KMS-11 (cell line): ENCODE data around the gene RYR2.

Experiments
- H2AFZ ChIP-seq: fragments of 200-600 bp; sonication (generic); 2 replicates; pipeline ENCODE4 v1.6.1; 2016; ENCODE audit warnings: antibody characterized with exemption, mixed run types, low read depth
- H3K27ac ChIP-seq: fragments of 200-600 bp; sonication (generic); 2 replicates; pipeline ENCODE4 v1.6.1; 2016; ENCODE audit warnings: mild to moderate bottlenecking, mixed run types
- H3K27me3 ChIP-seq: fragments of 200-600 bp; sonication (generic); 2 replicates; pipeline ENCODE4 v1.6.1; 2017; ENCODE audit warnings: mild to moderate bottlenecking, low read depth, mixed run types, moderate library complexity; ENCODE audit not compliant: insufficient read depth
- H3K36me3 ChIP-seq: fragments of 200-600 bp; sonication (generic); 2 replicates; pipeline ENCODE4 v1.6.1; 2017; ENCODE audit warnings: mild to moderate bottlenecking, mixed run types; ENCODE audit not compliant: insufficient read depth
- H3K4me1 ChIP-seq: fragments of 200-600 bp; sonication (generic); 2 replicates; pipeline ENCODE4 v1.6.1; 2016; ENCODE audit warnings: mild to moderate bottlenecking, low read depth, mixed run types; ENCODE audit not compliant: poor library complexity, severe bottlenecking
- H3K4me2 ChIP-seq: fragments of 200-600 bp; sonication (generic); 2 replicates; pipeline ENCODE4 v1.7.0; 2016; ENCODE audit warnings: mild to moderate bottlenecking, mixed run types
- H3K4me3 ChIP-seq: fragments of 200-600 bp; sonication (generic); IDR thresholded peaks from 2 replicates; pipeline ENCODE4 v1.6.1; 2017; ENCODE audit warnings: low read depth, low read length, mixed read lengths; ENCODE audit not compliant: insufficient read depth
- H3K79me2 ChIP-seq: fragments of 200-600 bp; sonication (generic); 2 replicates; pipeline ENCODE4 v1.6.1; 2016; ENCODE audit warnings: low read depth, mixed run types; ENCODE audit not compliant: insufficient read depth
- H3K9ac ChIP-seq: fragments of 200-600 bp; sonication (generic); 2 replicates; pipeline ENCODE4 v1.6.1; 2016; ENCODE audit warnings: mild to moderate bottlenecking, mixed run types
- H4K20me1 ChIP-seq: fragments of 200-600 bp; sonication (generic); 2 replicates; pipeline ENCODE4 v1.6.1; 2016; ENCODE audit warnings: mild to moderate bottlenecking, mixed run types; ENCODE audit not compliant: insufficient read depth
- TF ChIP-seq, protein P1 (sequence below): fragments of 200-600 bp; sonication (generic); conservative IDR thresholded peaks from 2 replicates; pipeline ENCODE4 v1.6.1; 2017; ENCODE audit warnings: low read depth, mild to moderate bottlenecking, antibody characterized with exemption, low read length, moderate library complexity, mixed read lengths

RYR2 gene

DNA sequence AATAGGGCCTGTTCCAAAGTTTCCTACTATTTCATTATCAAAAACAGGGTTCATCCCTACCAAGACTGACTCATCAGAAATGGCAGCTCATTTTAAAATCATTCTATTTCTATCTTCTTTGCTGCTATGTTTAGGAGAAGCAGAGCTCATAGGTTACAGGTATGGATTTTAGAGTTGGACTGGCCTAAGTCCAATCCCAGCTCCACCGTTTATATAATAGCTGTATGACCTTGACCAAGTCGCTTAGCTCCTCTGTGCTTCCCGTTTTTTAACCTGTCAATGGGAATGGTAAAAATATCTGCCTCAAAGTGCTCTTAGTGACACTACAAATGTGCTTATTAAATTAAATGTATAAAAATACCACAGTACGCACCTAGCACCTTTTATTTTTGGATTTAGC is 436.1 kb downstream of the RYR2 start:
- Histone ChIP-seq H3K9ac (no peak overlapping the region), H3K4me2 (no peak overlapping the region)

GRCh38 chr1:237478842-237479241 is 436.9 kb downstream of the RYR2 start:
- H3K4me1 ChIP-seq = no peaks in the 10 kb centered on the region
- no peaks in the 10 kb centered on the region for H4K20me1 ChIP-seq
- H2AFZ ChIP-seq = no peak overlapping the region
- no peak overlapping the region for H3K4me3 ChIP-seq
- H3K27ac ChIP-seq = no peak overlapping the region
- no peaks in the 10 kb centered on the region for H3K27me3 ChIP-seq
- no peaks in the 10 kb centered on the region for H3K36me3 ChIP-seq
- no peaks in the 10 kb centered on the region for H3K79me2 ChIP-seq
- TF ChIP-seq, protein P1, sequence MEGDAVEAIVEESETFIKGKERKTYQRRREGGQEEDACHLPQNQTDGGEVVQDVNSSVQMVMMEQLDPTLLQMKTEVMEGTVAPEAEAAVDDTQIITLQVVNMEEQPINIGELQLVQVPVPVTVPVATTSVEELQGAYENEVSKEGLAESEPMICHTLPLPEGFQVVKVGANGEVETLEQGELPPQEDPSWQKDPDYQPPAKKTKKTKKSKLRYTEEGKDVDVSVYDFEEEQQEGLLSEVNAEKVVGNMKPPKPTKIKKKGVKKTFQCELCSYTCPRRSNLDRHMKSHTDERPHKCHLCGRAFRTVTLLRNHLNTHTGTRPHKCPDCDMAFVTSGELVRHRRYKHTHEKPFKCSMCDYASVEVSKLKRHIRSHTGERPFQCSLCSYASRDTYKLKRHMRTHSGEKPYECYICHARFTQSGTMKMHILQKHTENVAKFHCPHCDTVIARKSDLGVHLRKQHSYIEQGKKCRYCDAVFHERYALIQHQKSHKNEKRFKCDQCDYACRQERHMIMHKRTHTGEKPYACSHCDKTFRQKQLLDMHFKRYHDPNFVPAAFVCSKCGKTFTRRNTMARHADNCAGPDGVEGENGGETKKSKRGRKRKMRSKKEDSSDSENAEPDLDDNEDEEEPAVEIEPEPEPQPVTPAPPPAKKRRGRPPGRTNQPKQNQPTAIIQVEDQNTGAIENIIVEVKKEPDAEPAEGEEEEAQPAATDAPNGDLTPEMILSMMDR = no peak
- H3K9ac ChIP-seq = no peak overlapping the region
- H3K4me2 ChIP-seq = no peak overlapping the region

More for the DNA sequence above, 436.1 kb downstream of the RYR2 start:
- Histone ChIP-seq H3K4me1 (no peaks in the 10 kb centered on the region), H3K4me3 (no peak overlapping the region), H3K27me3 (no peaks in the 10 kb centered on the region), H3K36me3 (no peaks in the 10 kb centered on the region), H2AFZ (no peak overlapping the region), H4K20me1 (no peaks in the 10 kb centered on the region), H3K79me2 (no peaks in the 10 kb centered on the region), H3K27ac (no peak overlapping the region)
- TF ChIP-seq, protein P1 = no peak

DNA sequence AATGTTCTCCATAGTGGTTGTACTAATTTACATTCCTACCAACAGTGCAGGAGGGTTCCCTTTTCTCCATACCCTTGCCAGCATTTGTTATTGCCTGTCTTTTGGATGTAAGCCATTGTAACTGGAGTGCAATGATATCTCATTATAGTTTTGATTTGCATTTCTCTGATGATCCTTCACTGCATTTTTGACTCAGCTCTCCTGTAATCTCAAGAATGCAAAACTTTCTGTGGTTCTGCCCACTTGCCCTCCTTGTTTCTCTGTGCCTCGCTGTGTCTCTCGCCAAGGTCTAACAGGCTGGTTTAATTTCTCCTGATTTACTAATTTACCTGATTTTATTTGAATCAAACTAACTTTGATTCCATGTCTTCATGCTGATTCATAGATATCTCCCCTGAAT is 440.8 kb downstream of the RYR2 start:
- Histone ChIP-seq H4K20me1 (no peaks in the 10 kb centered on the region), H3K9ac (no peak overlapping the region), H2AFZ (no peak overlapping the region), H3K27me3 (no peaks in the 10 kb centered on the region), H3K4me1 (no peaks in the 10 kb centered on the region), H3K79me2 (no peaks in the 10 kb centered on the region), H3K36me3 (no peaks in the 10 kb centered on the region), H3K4me2 (no peak overlapping the region), H3K27ac (no peak overlapping the region), H3K4me3 (no peak overlapping the region)
- TF ChIP-seq, protein P1 = no peak

GRCh38 chr1:237492359-237492758 is 450.4 kb downstream of the RYR2 start:
- no peaks in the 10 kb centered on the region for H3K36me3 ChIP-seq
- H3K4me2 ChIP-seq = no peak overlapping the region
- no peak overlapping the region for H3K4me3 ChIP-seq
- H3K27ac ChIP-seq = no peak overlapping the region
- H2AFZ ChIP-seq = no peak overlapping the region
- H3K4me1 ChIP-seq = no peaks in the 10 kb centered on the region
- TF ChIP-seq, protein P1 = no peak
- no peaks in the 10 kb centered on the region for H3K27me3 ChIP-seq
- no peaks in the 10 kb centered on the region for H3K79me2 ChIP-seq
- H4K20me1 ChIP-seq = no peaks in the 10 kb centered on the region
- H3K9ac ChIP-seq = no peak overlapping the region
